Measurements from ENCODE around the gene ISCU. TPM values are rescaled to one million over a fixed set of nuclear protein-coding genes. Genes with fewer than 3 reads are reported as not detected.

The ISCU gene
- total and polyA plus RNA-seq, 2 donors (not counting 3 experiments of a cell fraction or from before 2014, with no cell fraction given), result 74.8 to 78.6 TPM

DNA sequence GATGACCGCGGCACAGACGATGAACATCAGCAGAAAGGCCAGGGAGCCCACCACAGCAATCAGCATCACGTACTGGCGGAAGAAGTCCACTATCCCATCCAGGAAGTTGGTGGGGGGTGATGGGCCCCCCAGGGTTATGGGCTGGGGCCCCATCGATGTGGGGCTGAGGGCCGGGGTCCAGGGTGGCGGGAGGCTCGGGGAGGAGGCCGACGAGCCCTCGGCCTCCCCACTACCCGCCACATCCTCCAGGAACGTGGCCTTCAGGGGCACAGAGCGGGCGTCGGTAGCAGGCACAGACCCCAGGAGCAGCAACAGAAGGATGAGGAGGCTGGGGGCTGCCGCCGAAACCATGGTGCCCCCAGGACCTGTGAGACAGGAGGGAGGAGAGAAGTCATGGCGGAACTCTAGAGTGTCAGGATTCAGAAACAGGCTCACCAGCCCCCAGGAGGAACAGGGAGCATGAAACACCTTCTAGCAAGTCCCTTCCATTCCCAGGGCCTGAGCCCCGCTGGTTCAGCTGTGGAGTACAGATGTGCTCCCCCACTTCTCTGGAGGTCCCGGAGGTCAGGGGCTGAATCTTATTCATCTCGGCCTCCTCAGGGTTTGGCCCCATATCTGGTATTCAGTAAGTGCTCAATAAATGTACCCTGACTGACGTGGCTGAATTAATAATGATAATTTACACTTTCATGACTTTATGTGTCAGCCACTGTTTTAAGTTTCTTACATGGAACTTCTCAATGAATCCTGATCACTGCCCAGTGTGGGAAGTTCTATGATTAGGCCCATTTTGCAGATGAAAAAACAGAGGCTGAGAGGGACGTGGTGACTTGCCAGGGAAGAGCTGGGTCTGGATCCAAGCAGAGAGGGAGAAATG, 29.9 kb downstream of the ISCU start:
- Histone ChIP-seq H3K4me3 (replicated peaks in 1 of 3; ENCODE audit: insufficient read depth in 1 of 3, low read depth in 1 of 3, low read length in 3 of 3) (no peak overlapping the region), H2AFZ (ENCODE audit: low read depth, low read length) (no peak overlapping the region), H3K79me2 (ENCODE audit: control insufficient read depth, insufficient read depth, low read length) (no peaks in the 10 kb centered on the region), H3K36me3 (ENCODE audit: control insufficient read depth in 2 of 2, extremely low read depth in 1 of 2, insufficient read depth in 2 of 2, low read length in 2 of 2) (no peaks in the 10 kb centered on the region), H3K4me2 (ENCODE audit: insufficient read depth, low read length) (no peak overlapping the region), H3K9ac (replicated peaks; ENCODE audit: extremely low read depth, insufficient read depth, low read length) (no peak overlapping the region), H3K9me1 (replicated peaks; ENCODE audit: control insufficient read depth, extremely low read depth, insufficient read depth, low read length) (no peaks in the 10 kb centered on the region), H3K27ac (ENCODE audit: insufficient read depth, low read depth, low read length) (no peak overlapping the region), H4K20me1 (replicated peaks; ENCODE audit: control insufficient read depth, extremely low read depth, insufficient read depth, low read length) (no peaks in the 10 kb centered on the region), H3K4me1 (ENCODE audit: control insufficient read depth, extremely low read depth, insufficient read depth, low read length) (no peaks in the 10 kb centered on the region), H3K9me3 (replicated peaks; ENCODE audit: control insufficient read depth, insufficient read depth, low read length) (no peaks in the 10 kb centered on the region), H3K27me3 (ENCODE audit: control insufficient read depth in 2 of 2, insufficient read depth in 2 of 2, low read length in 2 of 2) (peaks cover 0 to 4% of the 10 kb centered on the region in 2 experiments)
- ChIA-PET POLR2A (no interaction called here), CTCF (no interaction called here)
- DNase-seq (ENCODE audit: low read depth, low spot score) (no peak), FAIRE-seq (no peak)
- TF ChIP-seq POLR2AphosphoS5 (IDR thresholded peaks at IDR 0.05; ENCODE audit: insufficient read depth, low read depth, low read length), result no peak
- TF ChIP-seq EZH2 (IDR thresholded peaks at IDR 0.05; ENCODE audit: borderline replicate concordance, low read depth, low read length, severe bottlenecking), result no peak
- no peak for TF ChIP-seq MAX (IDR thresholded peaks at IDR 0.05; ENCODE audit: insufficient read depth, insufficient read length)
- TF ChIP-seq POLR2A (IDR thresholded peaks at IDR 0.05; ENCODE audit: low read depth, low read length), result no peak
- TF ChIP-seq, protein P1, sequence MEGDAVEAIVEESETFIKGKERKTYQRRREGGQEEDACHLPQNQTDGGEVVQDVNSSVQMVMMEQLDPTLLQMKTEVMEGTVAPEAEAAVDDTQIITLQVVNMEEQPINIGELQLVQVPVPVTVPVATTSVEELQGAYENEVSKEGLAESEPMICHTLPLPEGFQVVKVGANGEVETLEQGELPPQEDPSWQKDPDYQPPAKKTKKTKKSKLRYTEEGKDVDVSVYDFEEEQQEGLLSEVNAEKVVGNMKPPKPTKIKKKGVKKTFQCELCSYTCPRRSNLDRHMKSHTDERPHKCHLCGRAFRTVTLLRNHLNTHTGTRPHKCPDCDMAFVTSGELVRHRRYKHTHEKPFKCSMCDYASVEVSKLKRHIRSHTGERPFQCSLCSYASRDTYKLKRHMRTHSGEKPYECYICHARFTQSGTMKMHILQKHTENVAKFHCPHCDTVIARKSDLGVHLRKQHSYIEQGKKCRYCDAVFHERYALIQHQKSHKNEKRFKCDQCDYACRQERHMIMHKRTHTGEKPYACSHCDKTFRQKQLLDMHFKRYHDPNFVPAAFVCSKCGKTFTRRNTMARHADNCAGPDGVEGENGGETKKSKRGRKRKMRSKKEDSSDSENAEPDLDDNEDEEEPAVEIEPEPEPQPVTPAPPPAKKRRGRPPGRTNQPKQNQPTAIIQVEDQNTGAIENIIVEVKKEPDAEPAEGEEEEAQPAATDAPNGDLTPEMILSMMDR (IDR thresholded peaks at IDR 0.05; ENCODE audit: extremely low read depth in 1 of 2, insufficient read depth in 1 of 2, low read depth in 1 of 2, low read length in 2 of 2), result no peak
- TF ChIP-seq FOS (IDR thresholded peaks at IDR 0.05; ENCODE audit: borderline replicate concordance, insufficient read depth, low read length), result no peak
- TF ChIP-seq MYC (IDR thresholded peaks at IDR 0.05; ENCODE audit: low read depth, low read length), result no peak
- dilution Hi-C loops (cut with MboI; ENCODE audit: extremely low pct_ligation_motif_present, low sequenced_read_pairs) (no loop called here), intact Hi-C loops (cut with micrococcal nuclease) (no loop called here)
- BruUV-seq (replicated peaks), result no TSS peak
